ENCODE results near the gene SYNC. TPM values are rescaled to one million over a fixed set of nuclear protein-coding genes. Genes with fewer than 3 reads are reported as not detected.
A peak's percentile ranks its signal among the peaks of the same experiment; 100 is the strongest.

The SYNC gene
- total RNA-seq, 1 donor from 2014 or later, result 0.12 TPM

- no peak overlapping the region for H3K27ac Mint-ChIP-seq (ENCODE audit: unreplicated experiment)
- H3K27me3 Mint-ChIP-seq (ENCODE audit: low read depth), result peaks cover 2% of the 10 kb centered on the region
- no peaks in the 10 kb centered on the region for H3K9me3 Mint-ChIP-seq
- peaks cover 19% of the 10 kb centered on the region for H3K4me1 Mint-ChIP-seq
- peak overlapping the region; percentile 60 for H3K4me3 Mint-ChIP-seq
- TF ChIP-seq CTCF (conservative IDR thresholded peaks at IDR 0.05), result no peak
- no peak for DNase-seq (ENCODE audit: low read depth, low spot score)
- H3K36me3 Mint-ChIP-seq (ENCODE audit: low read depth), result no peaks in the 10 kb centered on the region
Observed at GRCh38 chr1:32746130-32746529, 43.6 kb upstream of the SYNC start.

- H3K36me3 Mint-ChIP-seq (ENCODE audit: low read depth), result no peaks in the 10 kb centered on the region
- TF ChIP-seq CTCF (conservative IDR thresholded peaks at IDR 0.05), result no peak
- H3K4me3 Mint-ChIP-seq, result no peak overlapping the region
- no peaks in the 10 kb centered on the region for H3K9me3 Mint-ChIP-seq
- peaks cover 19% of the 10 kb centered on the region for H3K4me1 Mint-ChIP-seq
- H3K27me3 Mint-ChIP-seq (ENCODE audit: low read depth), result peaks cover 7% of the 10 kb centered on the region
- DNase-seq (ENCODE audit: low read depth, low spot score), result no peak
- H3K27ac Mint-ChIP-seq (ENCODE audit: unreplicated experiment), result no peak overlapping the region
Observed at GRCh38 chr1:32744071-32744425, 41.5 kb upstream of the SYNC start.

DNA sequence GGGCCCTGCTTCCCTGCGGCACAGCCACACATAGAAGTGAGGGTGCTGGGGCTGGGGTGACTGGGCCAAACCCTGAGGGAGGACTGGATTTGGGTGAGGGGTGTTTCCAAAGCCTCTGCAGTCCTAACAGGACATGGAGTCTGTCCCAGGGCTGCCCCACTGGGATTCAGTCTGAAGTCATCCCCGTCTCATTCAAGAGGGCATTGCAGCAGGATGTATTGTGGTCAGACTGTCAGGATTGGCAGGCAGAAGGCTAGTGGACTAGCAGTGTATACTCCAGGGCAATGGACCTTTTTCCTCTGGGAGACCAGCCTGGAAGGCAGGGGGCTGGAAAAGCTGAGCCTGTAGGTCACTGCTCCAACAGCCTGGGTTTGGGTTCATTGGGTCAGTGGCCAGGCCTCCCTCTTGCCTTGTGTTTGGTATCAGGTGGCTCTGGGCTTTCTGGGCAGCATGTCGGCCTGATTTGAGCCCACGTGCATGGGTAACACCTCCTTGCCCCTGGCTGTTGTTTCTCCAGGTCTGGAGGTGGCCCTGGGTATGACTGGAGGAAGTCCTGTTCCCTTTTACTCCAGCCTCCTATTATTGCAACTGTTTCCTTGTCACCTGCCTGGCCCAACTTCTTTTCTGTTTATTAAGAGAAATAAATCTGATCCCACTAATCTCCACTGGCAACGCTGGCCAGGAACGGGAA is 41.0 kb upstream of the SYNC start:
- no peak for DNase-seq (ENCODE audit: low read depth, low spot score)
- no peaks in the 10 kb centered on the region for H3K9me3 Mint-ChIP-seq
- H3K27me3 Mint-ChIP-seq (ENCODE audit: low read depth), result peaks cover 7% of the 10 kb centered on the region
- TF ChIP-seq CTCF (conservative IDR thresholded peaks at IDR 0.05), result no peak
- peaks cover 13% of the 10 kb centered on the region for H3K4me1 Mint-ChIP-seq
- H3K36me3 Mint-ChIP-seq (ENCODE audit: low read depth), result no peaks in the 10 kb centered on the region
- H3K27ac Mint-ChIP-seq (ENCODE audit: unreplicated experiment), result no peak overlapping the region
- peak overlapping the region; percentile 84 for H3K4me3 Mint-ChIP-seq

DNA sequence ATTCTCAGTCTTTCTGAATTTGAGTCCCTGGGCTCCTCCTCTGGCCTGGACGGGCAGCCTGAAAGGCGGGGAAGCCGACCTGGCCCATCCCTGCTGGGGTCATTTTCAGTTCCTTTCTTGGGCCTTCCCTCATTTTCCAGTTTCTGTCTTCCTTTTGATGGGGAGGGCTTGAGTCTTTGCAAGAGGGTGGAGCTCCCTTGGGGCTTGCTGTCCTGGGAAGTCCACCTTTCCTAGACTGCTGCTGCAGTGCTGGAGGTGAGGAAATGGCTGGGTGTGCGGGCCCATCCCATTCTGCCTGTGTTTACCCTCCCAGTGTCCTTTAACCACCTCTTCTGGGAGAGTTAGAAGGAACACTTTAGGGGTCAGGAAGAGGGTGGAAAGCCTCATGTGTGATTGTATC is 40.4 kb upstream of the SYNC start:
- no peaks in the 10 kb centered on the region for H3K36me3 Mint-ChIP-seq (ENCODE audit: low read depth)
- H3K27me3 Mint-ChIP-seq (ENCODE audit: low read depth), result peaks cover 7% of the 10 kb centered on the region
- peak overlapping the region; percentile 84 for H3K4me3 Mint-ChIP-seq
- no peak for TF ChIP-seq CTCF (conservative IDR thresholded peaks at IDR 0.05)
- no peaks in the 10 kb centered on the region for H3K9me3 Mint-ChIP-seq
- peaks cover 9% of the 10 kb centered on the region for H3K4me1 Mint-ChIP-seq
- no peak for DNase-seq (ENCODE audit: low read depth, low spot score)
- no peak overlapping the region for H3K27ac Mint-ChIP-seq (ENCODE audit: unreplicated experiment)

- H3K27ac Mint-ChIP-seq (ENCODE audit: unreplicated experiment), result peak overlapping the region; percentile 19
- peaks cover 7% of the 10 kb centered on the region for H3K27me3 Mint-ChIP-seq (ENCODE audit: low read depth)
- H3K36me3 Mint-ChIP-seq (ENCODE audit: low read depth), result no peaks in the 10 kb centered on the region
- TF ChIP-seq CTCF (conservative IDR thresholded peaks at IDR 0.05), result no peak
- peaks cover 9% of the 10 kb centered on the region for H3K4me1 Mint-ChIP-seq
- no peaks in the 10 kb centered on the region for H3K9me3 Mint-ChIP-seq
- no peak for DNase-seq (ENCODE audit: low read depth, low spot score)
- H3K4me3 Mint-ChIP-seq, result peak overlapping the region; percentile 84
Observed at GRCh38 chr1:32742199-32742947, 39.8 kb upstream of the SYNC start.

Measured in neural crest cell (in vitro differentiated cells).